HEK293 (cell line): ENCODE measurements around the gene PNPO.

Experiments used
- BCL11A ChIP-seq: fragments of 450-650 bp; formaldehyde crosslinking; IDR thresholded peaks from 2 replicates; pipeline ENCODE4 v1.5.1; 2016; ENCODE audit warnings: low read depth, missing biosample characterization, missing genetic modification characterization
- FEZF1 ChIP-seq: fragments of 450-650 bp; formaldehyde crosslinking; IDR thresholded peaks from 2 replicates; pipeline ENCODE4 v1.5.1; 2016; ENCODE audit warnings: missing biosample characterization, missing genetic modification characterization
- IKZF3 ChIP-seq: fragments of 450-650 bp; IDR thresholded peaks from 2 replicates; pipeline ENCODE4 v1.5.0; 2018; ENCODE audit warnings: missing biosample characterization, mild to moderate bottlenecking, missing genetic modification characterization, moderate library complexity
- SP3 ChIP-seq: fragments of 450-650 bp; formaldehyde crosslinking; IDR thresholded peaks from 2 replicates; pipeline ENCODE4 v1.5.1; 2016; ENCODE audit warnings: missing biosample characterization, missing genetic modification characterization
- ZNF274 ChIP-seq, 2 experiments: fragments of 200-500 bp in 1 of 2; fragments of 450-650 bp in 1 of 2; sonication (Bioruptor generic) in 1 of 2; formaldehyde crosslinking in 1 of 2; IDR thresholded peaks; 2 replicates each; pipeline versions ENCODE4 v1.5.1 to v1.6.1; 2014 to 2016; ENCODE audit warnings: borderline replicate concordance in 1 of 2, inconsistent platforms in 1 of 2, low read length in 1 of 2, missing biosample characterization in 1 of 2, missing genetic modification characterization in 1 of 2
- ZNF311 ChIP-seq: fragments of 450-650 bp; formaldehyde crosslinking; IDR thresholded peaks from 2 replicates; pipeline ENCODE4 v1.5.1; 2017; ENCODE audit warnings: missing biosample characterization, missing genetic modification characterization, borderline replicate concordance
- ZNF48 ChIP-seq: fragments of 450-650 bp; formaldehyde crosslinking; IDR thresholded peaks from 2 replicates; pipeline ENCODE4 v1.5.1; 2016; ENCODE audit warnings: missing biosample characterization, missing genetic modification characterization
- TF ChIP-seq, protein P1 (sequence below): fragments of 450-650 bp; formaldehyde crosslinking; IDR thresholded peaks from 2 replicates; pipeline ENCODE4 v1.5.1; 2016; ENCODE audit warnings: missing biosample characterization, missing genetic modification characterization
- TF ChIP-seq, protein P2 (sequence below): fragments of 450-650 bp; formaldehyde crosslinking; IDR thresholded peaks from 2 replicates; pipeline ENCODE4 v1.5.1; 2016; ENCODE audit warnings: missing biosample characterization, missing genetic modification characterization
- TF ChIP-seq, protein P3 (sequence below): fragments of 450-650 bp; formaldehyde crosslinking; IDR thresholded peaks from 2 replicates; pipeline ENCODE4 v1.5.1; 2016; ENCODE audit warnings: missing biosample characterization, missing genetic modification characterization
- TF ChIP-seq, protein P4 (sequence below): fragments of 450-650 bp; formaldehyde crosslinking; conservative IDR thresholded peaks from 2 replicates; pipeline ENCODE4 v1.5.1; 2016; ENCODE audit warnings: low read depth, missing biosample characterization, missing genetic modification characterization
- TF ChIP-seq, protein P5 (sequence below): fragments of 450-650 bp; formaldehyde crosslinking; IDR thresholded peaks from 2 replicates; pipeline ENCODE4 v1.5.1; 2016; ENCODE audit warnings: missing biosample characterization, missing genetic modification characterization
- TF ChIP-seq, protein P6 (sequence below): fragments of 450-650 bp; formaldehyde crosslinking; IDR thresholded peaks from 2 replicates; pipeline ENCODE4 v1.5.1; 2016; ENCODE audit warnings: missing biosample characterization, missing genetic modification characterization

PNPO gene

DNA sequence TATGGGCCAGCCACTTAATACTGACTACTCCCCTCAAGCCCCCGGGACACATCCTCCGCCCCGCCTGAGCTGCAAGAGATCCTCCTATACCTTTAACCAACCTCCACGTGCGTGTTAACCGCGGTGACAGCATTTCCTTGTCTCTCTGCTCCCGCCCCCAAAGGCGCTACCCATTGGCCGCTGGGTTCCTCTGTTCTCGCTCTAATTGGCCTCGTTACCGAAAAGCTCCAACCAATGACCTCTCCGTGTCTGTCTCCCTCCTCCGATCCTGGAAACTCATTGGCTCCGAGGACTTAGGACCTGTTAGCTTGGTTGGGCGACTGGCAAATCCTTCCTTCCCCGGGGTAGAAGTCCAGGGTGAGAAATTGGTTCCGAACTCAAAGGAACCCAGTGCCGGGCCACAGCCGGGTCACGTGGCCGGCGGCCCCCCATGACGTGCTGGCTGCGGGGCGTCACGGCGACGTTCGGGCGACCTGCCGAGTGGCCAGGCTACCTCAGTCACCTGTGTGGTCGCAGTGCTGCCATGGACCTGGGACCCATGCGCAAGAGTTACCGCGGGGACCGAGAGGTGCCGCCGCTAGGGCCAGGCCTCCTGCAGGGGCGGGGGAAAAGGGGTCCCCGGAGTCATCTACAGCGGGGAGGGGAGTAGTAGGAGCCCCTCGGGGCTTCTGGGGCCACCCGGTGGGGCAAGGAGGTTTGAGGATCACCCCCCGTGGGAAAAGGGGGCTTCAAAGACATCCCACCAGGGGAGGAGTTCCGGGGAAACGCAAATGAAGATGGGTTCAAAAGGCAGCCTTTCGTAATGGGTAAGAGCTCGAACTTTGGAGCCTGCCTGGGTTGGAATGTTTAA, at the start of gene PNPO (continued):
- TF ChIP-seq, protein P1, sequence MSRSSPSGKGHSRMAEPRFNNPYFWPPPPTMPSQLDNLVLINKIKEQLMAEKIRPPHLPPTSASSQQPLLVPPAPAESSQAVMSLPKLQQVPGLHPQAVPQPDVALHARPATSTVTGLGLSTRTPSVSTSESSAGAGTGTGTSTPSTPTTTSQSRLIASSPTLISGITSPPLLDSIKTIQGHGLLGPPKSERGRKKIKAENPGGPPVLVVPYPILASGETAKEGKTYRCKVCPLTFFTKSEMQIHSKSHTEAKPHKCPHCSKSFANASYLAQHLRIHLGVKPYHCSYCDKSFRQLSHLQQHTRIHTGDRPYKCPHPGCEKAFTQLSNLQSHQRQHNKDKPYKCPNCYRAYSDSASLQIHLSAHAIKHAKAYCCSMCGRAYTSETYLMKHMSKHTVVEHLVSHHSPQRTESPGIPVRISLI (tag by site-specific recombination): no peak
- no peak for TF ChIP-seq ZNF48 (tag by site-specific recombination)
- TF ChIP-seq FEZF1 (tag by site-specific recombination): no peak
- TF ChIP-seq SP3 (tag by site-specific recombination): peak; percentile 86
- 0 out of 2 replicates have a peak, but pooled peaks have one; percentile 26 for TF ChIP-seq BCL11A (tag by site-specific recombination)
- no peak for TF ChIP-seq ZNF274 (IDR thresholded peaks at IDR 0.05; ENCODE audit: low read length)
- no peak for TF ChIP-seq ZNF274 (tag by site-specific recombination; IDR thresholded peaks at IDR 0.05; ENCODE audit: borderline replicate concordance)
- TF ChIP-seq ZNF311 (tag by site-specific recombination): no peak
- TF ChIP-seq, protein P2, sequence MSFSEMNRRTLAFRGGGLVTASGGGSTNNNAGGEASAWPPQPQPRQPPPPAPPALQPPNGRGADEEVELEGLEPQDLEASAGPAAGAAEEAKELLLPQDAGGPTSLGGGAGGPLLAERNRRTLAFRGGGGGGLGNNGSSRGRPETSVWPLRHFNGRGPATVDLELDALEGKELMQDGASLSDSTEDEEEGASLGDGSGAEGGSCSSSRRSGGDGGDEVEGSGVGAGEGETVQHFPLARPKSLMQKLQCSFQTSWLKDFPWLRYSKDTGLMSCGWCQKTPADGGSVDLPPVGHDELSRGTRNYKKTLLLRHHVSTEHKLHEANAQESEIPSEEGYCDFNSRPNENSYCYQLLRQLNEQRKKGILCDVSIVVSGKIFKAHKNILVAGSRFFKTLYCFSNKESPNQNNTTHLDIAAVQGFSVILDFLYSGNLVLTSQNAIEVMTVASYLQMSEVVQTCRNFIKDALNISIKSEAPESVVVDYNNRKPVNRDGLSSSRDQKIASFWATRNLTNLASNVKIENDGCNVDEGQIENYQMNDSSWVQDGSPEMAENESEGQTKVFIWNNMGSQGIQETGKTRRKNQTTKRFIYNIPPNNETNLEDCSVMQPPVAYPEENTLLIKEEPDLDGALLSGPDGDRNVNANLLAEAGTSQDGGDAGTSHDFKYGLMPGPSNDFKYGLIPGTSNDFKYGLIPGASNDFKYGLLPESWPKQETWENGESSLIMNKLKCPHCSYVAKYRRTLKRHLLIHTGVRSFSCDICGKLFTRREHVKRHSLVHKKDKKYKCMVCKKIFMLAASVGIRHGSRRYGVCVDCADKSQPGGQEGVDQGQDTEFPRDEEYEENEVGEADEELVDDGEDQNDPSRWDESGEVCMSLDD: peak; percentile 88
- TF ChIP-seq, protein P3, sequence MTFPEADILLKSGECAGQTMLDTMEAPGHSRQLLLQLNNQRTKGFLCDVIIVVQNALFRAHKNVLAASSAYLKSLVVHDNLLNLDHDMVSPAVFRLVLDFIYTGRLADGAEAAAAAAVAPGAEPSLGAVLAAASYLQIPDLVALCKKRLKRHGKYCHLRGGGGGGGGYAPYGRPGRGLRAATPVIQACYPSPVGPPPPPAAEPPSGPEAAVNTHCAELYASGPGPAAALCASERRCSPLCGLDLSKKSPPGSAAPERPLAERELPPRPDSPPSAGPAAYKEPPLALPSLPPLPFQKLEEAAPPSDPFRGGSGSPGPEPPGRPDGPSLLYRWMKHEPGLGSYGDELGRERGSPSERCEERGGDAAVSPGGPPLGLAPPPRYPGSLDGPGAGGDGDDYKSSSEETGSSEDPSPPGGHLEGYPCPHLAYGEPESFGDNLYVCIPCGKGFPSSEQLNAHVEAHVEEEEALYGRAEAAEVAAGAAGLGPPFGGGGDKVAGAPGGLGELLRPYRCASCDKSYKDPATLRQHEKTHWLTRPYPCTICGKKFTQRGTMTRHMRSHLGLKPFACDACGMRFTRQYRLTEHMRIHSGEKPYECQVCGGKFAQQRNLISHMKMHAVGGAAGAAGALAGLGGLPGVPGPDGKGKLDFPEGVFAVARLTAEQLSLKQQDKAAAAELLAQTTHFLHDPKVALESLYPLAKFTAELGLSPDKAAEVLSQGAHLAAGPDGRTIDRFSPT (tag by site-specific recombination): peak; percentile 28; the same call in 1 of the 2 replicates
- no peak for TF ChIP-seq IKZF3 (tag by site-specific recombination)
- TF ChIP-seq, protein P4, sequence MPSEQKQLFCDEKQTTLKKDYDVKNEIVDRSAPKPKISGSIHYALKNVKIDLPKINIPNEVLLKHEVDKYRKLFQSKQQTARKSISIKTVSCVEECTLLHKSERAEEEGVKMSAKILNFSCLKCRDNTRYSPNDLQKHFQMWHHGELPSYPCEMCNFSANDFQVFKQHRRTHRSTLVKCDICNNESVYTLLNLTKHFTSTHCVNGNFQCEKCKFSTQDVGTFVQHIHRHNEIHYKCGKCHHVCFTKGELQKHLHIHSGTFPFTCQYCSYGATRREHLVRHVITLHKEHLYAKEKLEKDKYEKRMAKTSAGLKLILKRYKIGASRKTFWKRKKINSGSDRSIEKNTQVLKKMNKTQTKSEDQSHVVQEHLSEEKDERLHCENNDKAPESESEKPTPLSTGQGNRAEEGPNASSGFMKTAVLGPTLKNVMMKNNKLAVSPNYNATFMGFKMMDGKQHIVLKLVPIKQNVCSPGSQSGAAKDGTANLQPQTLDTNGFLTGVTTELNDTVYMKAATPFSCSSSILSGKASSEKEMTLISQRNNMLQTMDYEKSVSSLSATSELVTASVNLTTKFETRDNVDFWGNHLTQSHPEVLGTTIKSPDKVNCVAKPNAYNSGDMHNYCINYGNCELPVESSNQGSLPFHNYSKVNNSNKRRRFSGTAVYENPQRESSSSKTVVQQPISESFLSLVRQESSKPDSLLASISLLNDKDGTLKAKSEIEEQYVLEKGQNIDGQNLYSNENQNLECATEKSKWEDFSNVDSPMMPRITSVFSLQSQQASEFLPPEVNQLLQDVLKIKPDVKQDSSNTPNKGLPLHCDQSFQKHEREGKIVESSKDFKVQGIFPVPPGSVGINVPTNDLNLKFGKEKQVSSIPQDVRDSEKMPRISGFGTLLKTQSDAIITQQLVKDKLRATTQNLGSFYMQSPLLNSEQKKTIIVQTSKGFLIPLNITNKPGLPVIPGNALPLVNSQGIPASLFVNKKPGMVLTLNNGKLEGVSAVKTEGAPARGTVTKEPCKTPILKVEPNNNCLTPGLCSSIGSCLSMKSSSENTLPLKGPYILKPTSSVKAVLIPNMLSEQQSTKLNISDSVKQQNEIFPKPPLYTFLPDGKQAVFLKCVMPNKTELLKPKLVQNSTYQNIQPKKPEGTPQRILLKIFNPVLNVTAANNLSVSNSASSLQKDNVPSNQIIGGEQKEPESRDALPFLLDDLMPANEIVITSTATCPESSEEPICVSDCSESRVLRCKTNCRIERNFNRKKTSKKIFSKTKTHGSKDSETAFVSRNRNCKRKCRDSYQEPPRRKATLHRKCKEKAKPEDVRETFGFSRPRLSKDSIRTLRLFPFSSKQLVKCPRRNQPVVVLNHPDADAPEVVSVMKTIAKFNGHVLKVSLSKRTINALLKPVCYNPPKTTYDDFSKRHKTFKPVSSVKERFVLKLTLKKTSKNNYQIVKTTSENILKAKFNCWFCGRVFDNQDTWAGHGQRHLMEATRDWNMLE: no peak; the same call in 1 of the 2 replicates
- TF ChIP-seq, protein P5, sequence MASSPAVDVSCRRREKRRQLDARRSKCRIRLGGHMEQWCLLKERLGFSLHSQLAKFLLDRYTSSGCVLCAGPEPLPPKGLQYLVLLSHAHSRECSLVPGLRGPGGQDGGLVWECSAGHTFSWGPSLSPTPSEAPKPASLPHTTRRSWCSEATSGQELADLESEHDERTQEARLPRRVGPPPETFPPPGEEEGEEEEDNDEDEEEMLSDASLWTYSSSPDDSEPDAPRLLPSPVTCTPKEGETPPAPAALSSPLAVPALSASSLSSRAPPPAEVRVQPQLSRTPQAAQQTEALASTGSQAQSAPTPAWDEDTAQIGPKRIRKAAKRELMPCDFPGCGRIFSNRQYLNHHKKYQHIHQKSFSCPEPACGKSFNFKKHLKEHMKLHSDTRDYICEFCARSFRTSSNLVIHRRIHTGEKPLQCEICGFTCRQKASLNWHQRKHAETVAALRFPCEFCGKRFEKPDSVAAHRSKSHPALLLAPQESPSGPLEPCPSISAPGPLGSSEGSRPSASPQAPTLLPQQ (tag by site-specific recombination): peak; percentile 32; the same call in 1 of the 2 replicates
- TF ChIP-seq, protein P6, sequence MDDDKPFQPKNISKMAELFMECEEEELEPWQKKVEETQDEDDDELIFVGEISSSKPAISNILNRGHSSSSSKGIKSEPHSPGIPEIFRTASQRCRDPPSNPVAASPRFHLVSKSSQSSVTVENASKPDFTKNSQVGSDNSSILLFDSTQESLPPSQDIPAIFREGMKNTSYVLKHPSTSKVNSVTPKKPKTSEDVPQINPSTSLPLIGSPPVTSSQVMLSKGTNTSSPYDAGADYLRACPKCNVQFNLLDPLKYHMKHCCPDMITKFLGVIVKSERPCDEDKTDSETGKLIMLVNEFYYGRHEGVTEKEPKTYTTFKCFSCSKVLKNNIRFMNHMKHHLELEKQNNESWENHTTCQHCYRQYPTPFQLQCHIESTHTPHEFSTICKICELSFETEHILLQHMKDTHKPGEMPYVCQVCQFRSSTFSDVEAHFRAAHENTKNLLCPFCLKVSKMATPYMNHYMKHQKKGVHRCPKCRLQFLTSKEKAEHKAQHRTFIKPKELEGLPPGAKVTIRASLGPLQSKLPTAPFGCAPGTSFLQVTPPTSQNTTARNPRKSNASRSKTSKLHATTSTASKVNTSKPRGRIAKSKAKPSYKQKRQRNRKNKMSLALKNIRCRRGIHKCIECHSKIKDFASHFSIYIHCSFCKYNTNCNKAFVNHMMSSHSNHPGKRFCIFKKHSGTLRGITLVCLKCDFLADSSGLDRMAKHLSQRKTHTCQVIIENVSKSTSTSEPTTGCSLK: no peak
- TF ChIP-seq, all 188 proteins: peak for 45
